NB4 (cell line): ENCODE data around the gene MESP2.

Experiments used
- CTCF ChIP-seq: IDR thresholded peaks from one replicate; pipeline ENCODE4 v1.5.1; 2012; ENCODE audit warnings: low read depth, low read length
- MAX ChIP-seq: IDR thresholded peaks from 2 replicates; pipeline ENCODE4 v1.6.1; 2011; ENCODE audit warnings: low read depth, low read length
- MYC ChIP-seq: IDR thresholded peaks from 2 replicates; pipeline ENCODE4 v1.6.1; 2011; ENCODE audit warnings: low read depth, low read length
- POLR2A ChIP-seq: IDR thresholded peaks from 2 replicates; pipeline ENCODE4 v1.6.1; 2011; ENCODE audit warnings: mild to moderate bottlenecking; ENCODE audit not compliant: insufficient read length; ENCODE audit errors: extremely low read depth

GRCh38 chr15:89790206-89790605 lies 14.1 kb downstream of the MESP2 start:
- no peak for TF ChIP-seq CTCF
- TF ChIP-seq MAX, result no peak
- TF ChIP-seq MYC, result no peak
- TF ChIP-seq POLR2A, result no peak
